OCI-LY7 (cell line): ENCODE measurements around the gene GPC3.

Experiments used
- CTCF ChIP-seq: fragments of 200-600 bp; sonication (generic); conservative IDR thresholded peaks from 2 replicates; pipeline ENCODE4 v1.5.1; 2014; ENCODE audit warnings: mild to moderate bottlenecking, antibody characterized with exemption, low read length, moderate library complexity, mixed read lengths
- EZH2phosphoT487 ChIP-seq: fragments of 200-600 bp; sonication (generic); IDR thresholded peaks from 2 replicates; pipeline ENCODE4 v1.6.1; 2018; ENCODE audit warnings: low read depth, borderline replicate concordance, mild to moderate bottlenecking, mixed run types, antibody characterized with exemption, low read length, moderate library complexity, mixed read lengths

GRCh38 chrX:133493366-133493765 is 492.0 kb downstream of the GPC3 start:
- TF ChIP-seq CTCF, result no peak
- no peak for TF ChIP-seq EZH2phosphoT487
